HL-60/S4 treated with phorbol 12-myristate 13-acetate at 8.2 ng/mL for 4 days and 3 days (cell line): ENCODE data around the gene S1PR4.

ENCODE experiments used
- in situ Hi-C: fragments of 300-500 bp; cut with MboI; formaldehyde crosslinking; loops from 2 replicates; pipeline ENCODE4 v1.15.0; 2022; ENCODE audit warnings: low sequenced_read_pairs

S1PR4 gene, protein sequence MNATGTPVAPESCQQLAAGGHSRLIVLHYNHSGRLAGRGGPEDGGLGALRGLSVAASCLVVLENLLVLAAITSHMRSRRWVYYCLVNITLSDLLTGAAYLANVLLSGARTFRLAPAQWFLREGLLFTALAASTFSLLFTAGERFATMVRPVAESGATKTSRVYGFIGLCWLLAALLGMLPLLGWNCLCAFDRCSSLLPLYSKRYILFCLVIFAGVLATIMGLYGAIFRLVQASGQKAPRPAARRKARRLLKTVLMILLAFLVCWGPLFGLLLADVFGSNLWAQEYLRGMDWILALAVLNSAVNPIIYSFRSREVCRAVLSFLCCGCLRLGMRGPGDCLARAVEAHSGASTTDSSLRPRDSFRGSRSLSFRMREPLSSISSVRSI

DNA sequence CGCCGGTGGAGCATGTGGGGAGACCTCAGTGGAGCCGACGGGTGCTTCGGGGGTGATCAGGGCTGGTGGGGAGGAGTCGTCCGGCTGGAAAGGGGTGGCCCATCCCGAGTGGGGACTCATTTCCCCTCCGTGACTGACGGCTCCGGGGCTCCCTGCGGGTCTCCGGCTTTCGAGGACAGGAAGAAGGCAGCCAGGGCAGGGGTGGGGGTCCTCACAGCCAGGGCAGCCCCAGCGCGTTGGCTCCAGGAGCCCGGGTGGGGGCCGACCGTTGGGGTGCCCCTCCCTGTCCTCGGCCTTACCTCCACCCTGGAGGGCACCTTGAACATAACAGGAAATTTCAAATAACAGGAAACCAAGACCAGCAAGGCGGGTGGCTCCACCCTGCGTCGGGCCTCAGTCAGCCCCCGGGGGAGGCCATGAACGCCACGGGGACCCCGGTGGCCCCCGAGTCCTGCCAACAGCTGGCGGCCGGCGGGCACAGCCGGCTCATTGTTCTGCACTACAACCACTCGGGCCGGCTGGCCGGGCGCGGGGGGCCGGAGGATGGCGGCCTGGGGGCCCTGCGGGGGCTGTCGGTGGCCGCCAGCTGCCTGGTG lies at the start of gene S1PR4:
Gene S1PR4 (plus strand): TSS at position 393 of the 596 bp plus-strand sequence. CDS start 24 bp downstream, at position 417.
- in situ Hi-C loops: no loop called here

DNA sequence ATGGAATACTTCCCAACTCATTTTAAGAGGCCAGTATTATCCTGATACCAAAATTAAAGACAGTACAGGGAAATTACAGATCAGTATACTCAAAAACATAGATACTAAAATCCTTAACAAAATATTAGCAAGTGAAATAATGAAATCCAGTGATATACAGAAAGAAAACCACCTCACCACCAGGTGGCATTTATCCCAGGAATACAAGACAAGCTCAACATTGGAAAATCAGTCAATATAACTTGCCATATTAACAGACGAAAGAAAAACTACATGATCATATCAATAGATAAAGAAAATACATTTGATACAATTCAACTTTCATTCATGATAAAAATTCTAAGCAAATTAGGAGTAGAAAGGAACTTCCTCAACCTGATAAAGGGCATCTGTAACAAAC lies 49.5 kb upstream of the S1PR4 start:
- in situ Hi-C loops: no loop called here

DNA sequence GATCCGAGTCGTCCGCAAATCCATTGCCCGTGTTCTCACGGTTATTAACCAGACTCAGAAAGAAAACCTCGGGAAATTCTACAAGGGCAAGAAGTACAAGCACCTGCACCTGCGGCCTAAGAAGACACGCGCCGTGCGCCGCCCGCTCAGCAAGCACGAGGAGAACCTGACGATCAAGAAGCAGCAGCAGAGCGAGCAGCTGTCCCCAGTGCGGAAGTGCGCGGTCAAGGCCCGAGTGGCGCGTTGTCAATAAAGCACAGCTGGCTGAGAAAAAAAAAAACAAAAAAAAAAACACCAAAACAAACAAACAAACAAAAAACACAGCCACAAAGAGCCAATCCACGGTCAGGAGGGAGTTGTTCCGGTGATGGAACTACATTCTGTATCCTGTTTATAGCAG lies 47.4 kb upstream of the S1PR4 start:
- in situ Hi-C loops: no loop called here

DNA sequence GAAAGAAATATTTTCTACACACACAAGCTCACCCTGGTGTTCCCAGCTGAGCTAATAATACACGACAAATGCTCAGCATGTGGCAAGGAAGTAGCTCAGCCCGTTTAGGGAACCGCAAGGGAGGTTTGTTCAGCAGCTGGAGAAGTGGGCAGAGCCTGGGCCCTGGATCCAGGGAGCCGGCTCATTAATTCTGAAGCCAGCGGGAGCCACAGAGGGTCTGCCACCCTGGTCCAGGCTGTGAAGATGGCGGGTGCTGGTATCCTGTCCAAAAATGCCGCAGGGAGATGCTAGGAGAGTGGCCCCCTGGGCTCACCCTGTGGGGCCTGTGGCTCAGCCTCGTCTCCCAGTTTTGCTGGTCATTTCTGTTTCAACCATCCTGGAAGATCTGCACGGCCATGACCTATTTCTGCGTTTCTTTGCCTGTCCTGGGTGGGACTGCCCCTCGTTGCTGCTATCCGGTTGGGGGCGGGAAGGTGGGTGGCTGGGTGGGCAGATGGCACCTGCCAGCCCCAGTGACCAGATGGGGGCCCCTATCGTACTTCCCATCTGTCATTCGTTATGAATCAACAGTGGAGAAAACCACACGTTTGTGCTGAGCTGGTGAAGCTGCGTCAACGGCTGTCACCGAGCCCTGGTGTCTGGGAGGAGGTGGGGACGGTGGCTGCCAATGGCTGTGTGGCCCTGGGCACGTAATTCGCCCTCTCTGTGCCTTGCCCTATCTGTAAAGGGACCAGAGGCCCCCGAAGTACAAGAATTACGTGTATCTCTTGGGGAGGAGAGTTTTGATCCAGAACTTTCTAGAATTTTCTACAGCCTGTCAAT lies 45.4 kb upstream of the S1PR4 start:
- in situ Hi-C loops: no loop called here

DNA sequence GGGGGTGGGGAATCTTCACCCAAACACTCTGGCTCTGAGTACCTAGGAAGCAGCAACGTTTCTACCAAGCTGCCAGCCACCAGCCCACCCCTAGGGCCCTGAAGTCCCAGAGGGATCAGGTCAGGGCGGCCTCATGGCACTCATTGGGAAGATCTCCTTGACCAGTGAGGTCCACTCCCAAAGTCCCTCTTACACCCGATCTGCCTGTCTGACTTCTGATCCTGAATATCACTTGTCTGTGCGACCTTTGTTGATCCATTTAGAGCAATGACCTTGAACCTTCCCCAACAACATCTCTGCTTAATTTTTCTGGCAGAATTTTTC lies 44.8 kb upstream of the S1PR4 start:
- in situ Hi-C loops: no loop called here

DNA sequence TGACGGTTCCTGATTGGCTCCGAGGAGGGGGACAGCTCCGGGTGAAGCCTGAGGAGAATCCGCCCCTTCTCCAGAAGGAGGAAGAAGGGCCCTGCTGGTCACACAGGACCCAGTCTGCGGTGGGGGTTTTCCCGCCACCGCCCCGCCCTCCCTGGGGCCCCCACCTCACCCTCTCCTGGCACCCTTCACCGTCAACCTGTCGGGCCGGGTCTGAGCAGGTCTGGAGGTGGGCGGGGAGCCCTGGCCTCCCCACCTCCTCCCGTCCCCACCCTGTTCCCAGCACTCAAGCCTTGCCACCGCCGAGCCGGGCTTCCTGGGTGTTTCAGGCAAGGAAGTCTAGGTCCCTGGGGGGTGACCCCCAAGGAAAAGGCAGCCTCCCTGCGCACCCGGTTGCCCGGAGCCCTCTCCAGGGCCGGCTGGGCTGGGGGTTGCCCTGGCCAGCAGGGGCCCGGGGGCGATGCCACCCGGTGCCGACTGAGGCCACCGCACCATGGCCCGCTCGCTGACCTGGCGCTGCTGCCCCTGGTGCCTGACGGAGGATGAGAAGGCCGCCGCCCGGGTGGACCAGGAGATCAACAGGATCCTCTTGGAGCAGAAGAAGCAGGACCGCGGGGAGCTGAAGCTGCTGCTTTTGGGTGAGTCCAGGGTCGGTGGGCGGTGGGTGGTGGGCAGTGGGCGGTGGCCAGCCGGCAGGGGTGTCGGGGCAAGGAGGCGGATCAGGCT lies 42.4 kb upstream of the S1PR4 start, which contains the start of gene GNA15:
Gene GNA15 (plus strand): TSS at position 73 of the 723 bp plus-strand sequence. CDS start 418 bp downstream, at position 491.
- in situ Hi-C loops: no loop called here

DNA sequence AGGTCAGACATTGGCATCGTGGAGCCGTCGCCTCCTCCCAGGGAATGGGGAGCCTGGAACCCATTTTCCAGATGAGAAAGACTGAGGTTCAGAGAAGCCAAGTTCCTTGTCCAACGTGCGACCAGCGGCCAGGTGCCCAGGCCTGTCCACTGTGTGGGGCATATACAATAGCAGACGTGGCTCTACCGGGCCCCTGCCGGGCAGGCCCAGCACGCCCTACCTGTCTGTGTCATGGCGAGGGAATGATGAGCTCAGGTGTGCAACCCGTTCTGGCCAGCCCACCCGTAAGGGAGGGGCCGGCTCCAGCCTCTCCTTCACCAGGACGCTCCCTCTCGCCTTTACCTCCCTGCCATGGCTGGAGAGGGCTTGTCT lies 41.9 kb upstream of the S1PR4 start:
- in situ Hi-C loops: no loop called here

DNA sequence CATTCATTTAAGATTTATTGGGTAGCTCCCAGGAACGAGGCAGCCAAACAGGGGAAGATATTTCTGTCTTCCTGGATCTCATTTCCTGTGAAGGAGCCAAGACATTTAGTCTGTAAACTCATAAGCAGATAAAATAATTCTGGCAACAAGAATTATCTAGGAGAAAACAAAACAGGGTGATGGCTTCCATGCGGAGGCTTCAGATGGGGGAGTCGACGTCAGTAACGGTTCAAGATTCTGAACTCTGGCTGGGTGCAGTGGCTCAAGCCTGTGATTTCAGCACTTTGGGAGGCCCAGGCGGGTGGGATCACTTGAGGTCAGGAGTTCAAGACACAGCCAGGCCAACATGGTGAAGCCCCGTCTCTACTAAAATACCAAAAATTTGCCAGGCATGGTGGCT lies 41.5 kb upstream of the S1PR4 start:
- in situ Hi-C loops: no loop called here

DNA sequence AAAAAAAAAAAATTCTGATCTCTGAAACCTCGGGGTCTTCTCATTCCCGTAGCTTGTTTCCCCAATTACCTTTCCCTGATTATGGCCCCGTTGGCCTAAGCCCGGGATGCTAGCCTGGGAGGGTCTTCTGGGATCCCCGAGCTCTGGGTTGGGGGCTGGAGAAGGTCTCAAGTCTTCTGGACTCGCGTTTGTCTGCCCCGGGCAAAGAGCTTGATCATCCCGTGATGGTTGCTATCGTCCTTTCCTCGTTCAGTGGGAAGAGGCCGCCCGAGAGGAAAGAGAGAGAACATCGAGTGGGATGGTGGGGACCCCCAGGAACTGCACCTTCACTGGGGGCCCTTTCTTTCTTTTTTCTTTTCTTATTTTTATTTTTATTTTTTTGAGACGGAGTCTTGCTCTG lies 40.3 kb upstream of the S1PR4 start:
- in situ Hi-C loops: no loop called here

DNA sequence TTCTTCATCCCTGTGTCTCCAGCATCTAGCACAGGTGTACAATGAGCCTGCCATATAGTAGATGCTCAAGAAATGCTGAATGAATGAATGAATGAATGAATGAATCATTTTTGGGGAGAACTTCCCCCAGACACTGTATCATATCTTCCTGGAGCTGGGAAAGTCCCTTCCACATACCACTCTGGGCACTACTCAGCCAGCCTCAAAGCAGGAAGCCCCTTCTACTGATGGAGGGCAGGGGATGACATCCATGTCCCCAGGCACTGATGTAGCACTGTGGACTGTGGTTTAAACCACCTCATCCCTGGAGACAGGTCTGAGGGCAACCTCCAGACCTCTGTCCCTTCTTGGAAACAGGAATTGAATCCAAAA lies 37.9 kb upstream of the S1PR4 start:
- in situ Hi-C loops: no loop called here

DNA sequence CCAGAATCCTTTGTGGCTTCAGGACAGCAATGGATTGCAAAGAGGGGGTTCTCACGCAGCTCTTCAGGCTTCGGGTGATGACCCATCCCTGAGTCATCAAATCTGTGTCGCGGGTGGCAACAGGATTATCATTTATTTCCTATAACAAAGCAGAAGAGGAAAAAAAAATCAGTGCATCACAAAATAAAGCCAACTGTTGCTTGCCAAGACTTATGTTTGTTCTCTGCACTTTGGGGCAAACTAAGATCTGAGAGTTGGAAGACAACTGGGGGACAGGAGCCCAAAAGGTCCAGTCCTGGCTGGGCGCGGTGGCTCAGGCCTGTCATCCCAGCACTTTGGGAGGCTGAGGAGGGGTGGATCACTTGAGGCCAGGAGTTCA lies 36.3 kb upstream of the S1PR4 start:
- in situ Hi-C loops: no loop called here

DNA sequence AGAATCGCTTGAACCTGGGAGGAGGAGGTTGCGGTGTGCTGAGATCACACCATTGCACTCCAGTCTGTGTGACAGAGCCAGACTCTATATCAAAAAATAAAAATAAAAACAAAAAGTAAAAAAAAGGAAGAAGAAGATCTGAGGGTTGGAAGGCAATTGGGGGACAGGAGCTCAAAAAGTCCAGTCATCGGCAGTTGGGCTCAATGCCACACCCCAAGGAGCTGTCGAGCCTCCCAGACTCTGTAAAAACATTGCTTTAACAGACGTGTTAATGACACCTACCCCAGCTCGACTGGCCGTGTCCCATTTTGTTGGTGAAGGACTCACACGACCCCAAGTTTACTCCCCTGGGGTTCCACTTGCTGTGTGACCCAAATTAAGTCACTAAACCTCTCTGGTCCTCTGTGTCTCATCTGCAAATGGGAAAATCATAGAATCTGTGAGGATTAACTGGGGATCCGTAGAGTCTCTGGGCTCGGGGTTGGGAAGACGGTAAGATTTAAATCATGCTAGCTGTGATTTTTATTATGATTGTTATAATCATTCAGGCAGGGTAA lies 35.7 kb upstream of the S1PR4 start:
- in situ Hi-C loops: no loop called here

DNA sequence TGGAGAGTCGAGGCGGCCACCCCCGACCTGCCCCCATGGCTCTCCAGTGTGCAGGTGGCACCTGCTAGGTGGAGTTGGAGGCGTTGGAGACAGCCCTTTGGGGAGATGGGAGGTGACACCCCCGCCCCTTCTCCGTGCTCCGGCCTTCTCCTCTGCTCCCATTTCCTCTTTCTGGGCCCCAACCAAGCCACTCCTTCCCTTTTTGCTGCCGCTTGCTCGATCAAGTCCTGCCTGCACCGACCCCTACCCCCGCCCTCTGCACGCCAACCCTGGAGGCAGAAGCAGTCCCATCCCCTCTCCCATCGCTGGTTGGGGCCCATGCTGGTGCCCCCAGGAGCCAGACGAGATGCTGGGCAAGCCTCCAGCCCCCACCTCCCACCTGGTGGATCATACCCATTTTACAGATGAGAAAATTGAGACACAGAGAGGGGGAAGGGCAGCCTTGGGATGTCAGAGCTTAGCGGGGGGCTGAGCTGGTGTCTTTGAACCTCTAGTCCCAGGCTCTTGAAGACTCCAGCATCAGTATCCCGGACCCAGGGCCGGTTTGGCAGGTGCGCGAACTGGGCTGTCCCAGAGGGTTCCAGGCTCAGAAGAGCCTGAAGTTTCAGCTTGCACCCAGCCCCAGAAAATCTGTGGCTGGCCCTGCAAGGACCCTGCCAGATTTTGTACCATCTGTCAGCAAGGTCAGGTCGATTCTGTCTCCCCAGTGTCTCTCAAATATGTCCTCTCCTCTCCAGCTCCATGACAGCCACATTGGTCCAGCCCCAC lies 32.5 kb upstream of the S1PR4 start:
- in situ Hi-C loops: no loop called here

DNA sequence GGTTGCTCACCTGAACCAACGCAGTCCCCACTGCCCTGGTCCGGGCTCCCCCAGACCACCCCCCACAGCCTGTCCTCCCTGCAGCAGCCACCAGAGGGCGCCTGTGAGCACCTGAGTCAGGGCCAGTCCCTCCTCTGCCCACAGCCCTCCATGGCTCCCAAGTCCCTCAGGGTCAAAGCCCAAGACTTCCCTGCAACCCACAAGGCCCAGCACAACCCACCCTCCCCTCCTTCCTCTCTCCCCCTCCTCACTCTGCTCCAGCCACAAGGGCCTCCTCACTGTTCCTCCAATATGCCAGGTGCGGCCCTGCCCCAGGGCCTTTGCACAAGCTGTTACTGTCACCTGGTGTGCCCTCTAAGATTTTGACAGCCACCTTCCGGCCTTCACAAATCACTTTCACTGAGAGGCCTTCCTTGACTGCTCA lies 31.9 kb upstream of the S1PR4 start:
- in situ Hi-C loops: no loop called here

DNA sequence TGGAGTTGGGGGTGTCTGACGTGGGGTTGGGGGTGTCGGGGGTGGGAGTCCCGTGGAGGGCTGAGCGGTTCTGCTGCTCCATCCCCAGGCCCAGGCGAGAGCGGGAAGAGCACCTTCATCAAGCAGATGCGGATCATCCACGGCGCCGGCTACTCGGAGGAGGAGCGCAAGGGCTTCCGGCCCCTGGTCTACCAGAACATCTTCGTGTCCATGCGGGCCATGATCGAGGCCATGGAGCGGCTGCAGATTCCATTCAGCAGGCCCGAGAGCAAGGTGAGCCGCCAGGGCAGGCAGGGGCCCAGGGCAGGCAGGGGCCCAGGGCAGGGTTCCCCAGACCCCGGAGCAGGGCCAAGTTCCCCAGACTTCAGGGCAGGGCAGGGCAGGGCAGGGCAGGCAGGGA lies 30.1 kb upstream of the S1PR4 start:
- in situ Hi-C loops: no loop called here

DNA sequence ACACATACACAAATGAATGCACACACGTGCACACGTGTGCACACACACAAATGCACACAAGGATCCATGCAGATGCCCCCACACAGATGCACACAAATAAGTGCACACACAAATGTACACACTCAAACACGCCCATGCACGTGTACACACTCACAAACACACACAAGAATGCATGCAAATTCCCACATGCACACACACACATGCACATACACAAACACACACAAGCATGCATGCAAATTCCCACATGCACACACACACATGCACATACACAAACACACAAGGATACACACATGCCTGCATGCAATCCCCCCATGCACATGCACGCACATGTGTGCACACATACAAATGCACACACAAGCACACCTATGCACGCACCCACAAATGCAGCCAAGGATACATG lies 29.5 kb upstream of the S1PR4 start:
- in situ Hi-C loops: no loop called here

DNA sequence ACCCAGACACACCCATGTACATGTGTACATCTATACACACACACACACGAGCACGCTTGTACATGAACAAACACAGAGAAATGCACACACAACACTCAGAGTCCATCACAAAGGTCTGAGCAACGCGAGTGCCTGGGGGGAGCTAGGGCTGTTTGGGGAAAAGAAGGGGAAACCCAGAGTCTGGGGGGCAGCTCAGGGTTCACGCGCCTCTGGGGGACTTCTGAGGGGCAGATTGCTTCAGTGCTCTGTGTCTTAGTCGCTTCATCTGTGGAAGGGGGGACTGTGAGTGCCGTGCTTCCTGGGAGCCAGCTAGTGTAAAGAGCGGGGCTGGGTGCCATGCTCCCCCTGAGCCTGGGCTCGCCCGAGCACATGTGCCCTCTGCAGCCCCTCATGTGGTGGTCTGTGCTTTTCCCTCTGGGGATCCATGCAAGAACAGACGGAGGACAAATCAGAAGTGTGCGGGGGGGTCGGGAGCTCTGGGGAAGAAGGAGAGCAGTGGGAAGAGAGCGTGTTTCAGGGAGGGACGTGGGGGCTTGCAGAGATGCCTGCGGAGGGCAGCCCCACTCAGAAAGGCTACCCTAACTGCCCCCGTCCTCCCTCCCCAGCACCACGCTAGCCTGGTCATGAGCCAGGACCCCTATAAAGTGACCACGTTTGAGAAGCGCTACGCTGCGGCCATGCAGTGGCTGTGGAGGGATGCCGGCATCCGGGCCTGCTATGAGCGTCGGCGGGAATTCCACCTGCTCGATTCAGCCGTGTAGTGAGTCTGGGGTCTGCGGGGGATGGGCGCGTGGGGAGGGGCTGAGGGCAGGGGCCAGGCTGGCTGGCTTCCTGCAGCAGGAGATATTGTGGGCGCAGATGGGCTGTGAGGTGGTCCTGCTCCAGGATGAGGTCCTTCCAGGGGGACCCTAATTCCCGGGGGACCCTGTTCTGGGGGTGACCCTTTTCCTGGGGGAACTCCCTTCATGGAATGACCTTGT lies 28.8 kb upstream of the S1PR4 start:
- in situ Hi-C loops: no loop called here

DNA sequence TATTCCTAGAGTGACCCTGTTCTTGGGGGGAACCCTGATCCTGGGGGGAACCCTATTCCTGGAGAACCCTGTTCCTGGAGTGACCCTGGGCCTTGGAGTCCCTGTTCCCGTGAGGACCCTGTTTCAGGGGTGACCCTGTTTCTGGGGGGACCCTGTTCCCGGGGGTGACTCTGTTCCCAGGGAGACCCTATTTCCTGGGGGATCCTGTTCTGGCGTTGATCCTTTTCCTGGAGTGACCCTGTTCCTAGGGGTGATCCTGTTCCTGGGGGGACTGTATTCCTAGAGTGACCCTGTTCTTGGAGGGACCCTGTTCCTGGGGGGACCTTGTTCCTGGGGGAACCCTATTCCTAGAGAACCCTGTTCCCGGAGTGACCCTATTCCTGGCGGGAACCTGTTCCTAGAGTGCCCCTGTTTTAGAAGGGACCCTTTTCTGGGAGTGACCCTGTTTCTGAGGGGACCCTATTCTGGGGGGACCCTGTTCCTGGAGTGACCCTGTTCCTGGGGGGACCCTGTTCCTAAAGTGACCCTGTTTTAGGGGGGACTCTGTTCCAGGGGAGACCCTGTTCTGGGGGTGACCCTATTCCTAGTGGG lies 27.7 kb upstream of the S1PR4 start:
- in situ Hi-C loops: no loop called here
